GM19328 (cell line): Measurements from ENCODE around the gene ZNF628.

Experiments
- ATAC-seq: cut with Tn5 transposase; IDR thresholded peaks from one replicate; pipeline ENCODE4 v1.9.1; 2021; ENCODE audit warnings: mild to moderate bottlenecking, moderate library complexity; ENCODE audit not compliant: unreplicated experiment

ZNF628 gene

GRCh38 chr19:55464662-55465054, 11.8 kb upstream of the ZNF628 start, which contains the start of gene C19orf85:
TSS of gene C19orf85 (minus strand) at chr19:55464751. CDS start at chr19:55464554, 197 bp downstream.
- ATAC-seq, result no peak

GRCh38 chr19:55465460-55466240, 10.8 kb upstream of the ZNF628 start:
- ATAC-seq, result no peak

GRCh38 chr19:55466241-55466614, 10.2 kb upstream of the ZNF628 start:
- no peak for ATAC-seq

GRCh38 chr19:55467236-55468053, 9.0 kb upstream of the ZNF628 start:
- no peak for ATAC-seq

- no peak for ATAC-seq
Measured at GRCh38 chr19:55468054-55468393, 8.4 kb upstream of the ZNF628 start.

GRCh38 chr19:55471266-55471665, 5.2 kb upstream of the ZNF628 start:
- no peak for ATAC-seq

GRCh38 chr19:55472463-55472862, 4.0 kb upstream of the ZNF628 start:
- ATAC-seq, result no peak

- no peak for ATAC-seq
Measured at GRCh38 chr19:55473225-55474012, 3.0 kb upstream of the ZNF628 start.

- ATAC-seq, result no peak
Measured at GRCh38 chr19:55474269-55475265, 1.9 kb upstream of the ZNF628 start.

- no peak for ATAC-seq
Measured at GRCh38 chr19:55477905-55478304, 1.5 kb downstream of the ZNF628 start.

GRCh38 chr19:55478364-55478763, 1.9 kb downstream of the ZNF628 start:
- no peak for ATAC-seq

GRCh38 chr19:55479045-55479444, 2.6 kb downstream of the ZNF628 start:
- no peak for ATAC-seq

GRCh38 chr19:55479451-55480230, 3.2 kb downstream of the ZNF628 start:
- no peak for ATAC-seq

GRCh38 chr19:55481148-55481793, 4.9 kb downstream of the ZNF628 start:
- ATAC-seq, result no peak

GRCh38 chr19:55481794-55482155, 5.4 kb downstream of the ZNF628 start:
- ATAC-seq, result no peak

GRCh38 chr19:55482156-55482961, 5.9 kb downstream of the ZNF628 start:
- ATAC-seq, result no peak

- no peak for ATAC-seq
Measured at GRCh38 chr19:55482967-55483705, 6.7 kb downstream of the ZNF628 start.
